SK-N-SH (cell line): ENCODE data around the gene PPP1R12B. TPM values are rescaled to one million over a fixed set of nuclear protein-coding genes. Genes with fewer than 3 reads are reported as not detected.

Source experiments
- CTCF ChIA-PET: fragments of 300-600, 350-600 bp; formaldehyde crosslinking; extraction: SDS; loops from one replicate; lab custom pipeline; 2021; lab: Yijun Ruan, JAX
- POLR2A ChIA-PET: fragments of 350-600 bp; sonication (Branson Sonifier 250); formaldehyde crosslinking; extraction: SDS; loops from one replicate; lab custom pipeline; 2020; ENCODE audit warnings: antibody characterized with exemption, inconsistent platforms; lab: Yijun Ruan, JAX
- DNase-seq: peaks from one replicate; pipeline ENCODE4 v3.0.0; 2012
- H2AFZ ChIP-seq: fragments of 200-600 bp; sonication (generic); 2 replicates; pipeline ENCODE4 v1.8.1; 2016; ENCODE audit warnings: antibody characterized with exemption, mild to moderate bottlenecking, low read depth
- H3F3A ChIP-seq: fragments of 200-600 bp; sonication (generic); replicated peaks from 2 replicates; pipeline ENCODE3; 2016; ENCODE audit warnings: antibody characterized with exemption, mild to moderate bottlenecking; ENCODE audit not compliant: insufficient read depth
- H3K27ac ChIP-seq, 2 experiments: fragments of 200-500 bp in 1 of 2; fragments of 200-600 bp in 1 of 2; sonication (Bioruptor generic) in 1 of 2; sonication (generic), shearing (Covaris generic) in 1 of 2; 2 replicates each; pipeline versions ENCODE4 v1.5.1 to v1.6.1; 2014 to 2016; ENCODE audit warnings: low read depth in 2 of 2, inconsistent platforms in 1 of 2, low read length in 1 of 2, mild to moderate bottlenecking in 1 of 2, mixed read lengths in 1 of 2
- H3K27me3 ChIP-seq: fragments of 200-600 bp; sonication (generic), shearing (Covaris generic); 2 replicates; pipeline ENCODE4 v1.6.1; 2016; ENCODE audit warnings: mixed run types; ENCODE audit not compliant: insufficient read depth
- H3K36me3 ChIP-seq, 2 experiments: fragments of 200-500 bp in 1 of 2; fragments of 200-600 bp in 1 of 2; sonication (Bioruptor generic) in 1 of 2; sonication (generic) in 1 of 2; replicated peaks in 1 of 2; 2 replicates each; pipeline versions ENCODE3 to v1.5.1; 2014 to 2016; ENCODE audit warnings: low read length in 1 of 2, mild to moderate bottlenecking in 1 of 2; ENCODE audit not compliant: insufficient read depth in 2 of 2, control insufficient read depth in 1 of 2
- H3K4me1 ChIP-seq, 2 experiments: fragments of 200-500 bp in 1 of 2; fragments of 200-600 bp in 1 of 2; sonication (Bioruptor generic) in 1 of 2; sonication (generic), shearing (Covaris generic) in 1 of 2; 2 replicates each; pipeline versions ENCODE4 v1.5.1 to v1.6.1; 2014 to 2016; ENCODE audit warnings: low read depth in 1 of 2, low read length in 1 of 2, mixed run types in 1 of 2; ENCODE audit not compliant: insufficient read depth in 2 of 2, control insufficient read depth in 1 of 2
- H3K4me2 ChIP-seq: fragments of 200-600 bp; sonication (generic), shearing (Covaris generic); 2 replicates; pipeline ENCODE4 v1.6.1; 2017; ENCODE audit warnings: mixed run types
- H3K4me3 ChIP-seq, 2 experiments: fragments of 200-500 bp in 1 of 2; fragments of 200-600 bp in 1 of 2; sonication (Bioruptor generic) in 1 of 2; sonication (generic), shearing (Covaris generic) in 1 of 2; 2 replicates each; pipeline versions ENCODE4 v1.5.1 to v1.8.1; 2014 to 2016; ENCODE audit warnings: low read depth in 2 of 2, inconsistent platforms in 1 of 2, low read length in 1 of 2, mild to moderate bottlenecking in 1 of 2, mixed read lengths in 1 of 2, moderate library complexity in 1 of 2
- H3K79me2 ChIP-seq: fragments of 200-600 bp; sonication (generic); 2 replicates; pipeline ENCODE4 v1.8.1; 2017; ENCODE audit warnings: mild to moderate bottlenecking; ENCODE audit not compliant: insufficient read depth
- H3K9ac ChIP-seq: fragments of 200-600 bp; sonication (generic); 2 replicates; pipeline ENCODE4 v1.6.1; 2017; ENCODE audit warnings: mixed run types
- H3K9me2 ChIP-seq: fragments of 200-600 bp; sonication (generic); 2 replicates; pipeline ENCODE4 v1.6.1; 2017; ENCODE audit warnings: mixed run types
- H3K9me3 ChIP-seq: fragments of 200-600 bp; sonication (generic); 2 replicates; pipeline ENCODE4 v1.6.1; 2017; ENCODE audit warnings: mixed run types, mild to moderate bottlenecking, moderate library complexity
- H4K20me1 ChIP-seq: fragments of 200-600 bp; sonication (generic); 2 replicates; pipeline ENCODE4 v1.6.1; 2017; ENCODE audit warnings: mild to moderate bottlenecking, mixed run types; ENCODE audit not compliant: insufficient read depth
- CHD2 ChIP-seq: fragments of 150-350 bp; IDR thresholded peaks from 2 replicates; pipeline ENCODE4 v1.6.1; 2018; ENCODE audit warnings: low read length; ENCODE audit not compliant: partially characterized antibody
- ELF1 ChIP-seq: IDR thresholded peaks from 2 replicates; pipeline ENCODE4 v1.4.0; 2012
- EP300 ChIP-seq, 2 experiments: IDR thresholded peaks; 2 replicates each; pipeline versions ENCODE4 v1.4.0 to v1.6.1; 2012; ENCODE audit warnings: borderline replicate concordance in 1 of 2, low read depth in 1 of 2, low read length in 1 of 2
- FOSL2 ChIP-seq: IDR thresholded peaks from 2 replicates; pipeline ENCODE4 v1.4.0; 2012; ENCODE audit warnings: low read depth, mild to moderate bottlenecking, moderate library complexity, borderline replicate concordance
- FOXJ3 ChIP-seq: sonication (generic); formaldehyde crosslinking; IDR thresholded peaks from 2 replicates; pipeline ENCODE4 v1.5.1; 2020; ENCODE audit warnings: mild to moderate bottlenecking, missing genetic modification reagents
- GABPA ChIP-seq: IDR thresholded peaks from 2 replicates; pipeline ENCODE4 v1.4.0; 2012; ENCODE audit warnings: low read depth, mild to moderate bottlenecking
- GATA2 ChIP-seq: sonication (generic); formaldehyde crosslinking; IDR thresholded peaks from 2 replicates; pipeline ENCODE4 v1.5.0; 2020; ENCODE audit warnings: mild to moderate bottlenecking, missing genetic modification reagents
- JUND ChIP-seq: IDR thresholded peaks from 2 replicates; pipeline ENCODE4 v1.4.0; 2012
- MXI1 ChIP-seq: IDR thresholded peaks from 2 replicates; pipeline ENCODE4 v1.6.1; 2012; ENCODE audit warnings: mild to moderate bottlenecking, low read depth, low read length, improper control_type of control experiment
- NRF1 ChIP-seq: IDR thresholded peaks from 2 replicates; pipeline ENCODE4 v1.6.1; 2012; ENCODE audit warnings: low read depth, mild to moderate bottlenecking, low read length
- RAD21 ChIP-seq: IDR thresholded peaks from 2 replicates; pipeline ENCODE4 v1.6.1; 2012; ENCODE audit warnings: mild to moderate bottlenecking, low read length
- RCOR1 ChIP-seq: fragments of 150-350 bp; IDR thresholded peaks from 2 replicates; pipeline ENCODE4 v1.6.1; 2017; ENCODE audit warnings: antibody characterized with exemption, low read length
- RFX5 ChIP-seq: IDR thresholded peaks from 2 replicates; pipeline ENCODE4 v1.6.1; 2012; ENCODE audit warnings: mild to moderate bottlenecking, improper control_type of control experiment, low read length
- RXRA ChIP-seq: IDR thresholded peaks from 2 replicates; pipeline ENCODE4 v1.4.0; 2012; ENCODE audit warnings: low read depth, mild to moderate bottlenecking, borderline replicate concordance
- SIN3A ChIP-seq: IDR thresholded peaks from 2 replicates; pipeline ENCODE4 v1.6.1; 2012; ENCODE audit warnings: low read depth, mild to moderate bottlenecking, low read length, moderate library complexity, borderline replicate concordance
- TCF12 ChIP-seq: IDR thresholded peaks from 2 replicates; pipeline ENCODE4 v1.4.0; 2012
- YY1 ChIP-seq: IDR thresholded peaks from 2 replicates; pipeline ENCODE4 v1.4.0; 2012; ENCODE audit warnings: low read depth, mild to moderate bottlenecking
- WGBS: methylation state at CpG from one replicate; pipeline ENCODE4 v1.1.6; 2017; ENCODE audit warnings: low lambda C conversion rate; 5-methylcytosine and 5-hydroxymethylcytosine counted together
- polyA plus RNA-seq, 3 experiments: library from polyadenylated mRNA; depleted of rRNA; stranded (reverse); fragments of >200 nt; gene quantifications; 2 replicates each; pipeline ENCODE4 v1.2.3, GENCODE V29; 2012
- TF ChIP-seq, protein P1 (sequence below): IDR thresholded peaks from 2 replicates; pipeline ENCODE4 v1.4.0; 2012; ENCODE audit warnings: low read depth, borderline replicate concordance
- TF ChIP-seq, protein P2 (sequence below): fragments of 150-350 bp; IDR thresholded peaks from 2 replicates; pipeline ENCODE4 v1.6.1; 2017; ENCODE audit warnings: antibody characterized with exemption, low read length, low read depth, borderline replicate concordance
- TF ChIP-seq, protein P3 (sequence below): IDR thresholded peaks from 2 replicates; pipeline ENCODE4 v1.4.0; 2012; ENCODE audit warnings: low read depth, borderline replicate concordance

The PPP1R12B gene
- polyA plus RNA-seq, 1 of the 3 experiments (the other 2 are of a cell fraction), result 2.8 TPM

DNA sequence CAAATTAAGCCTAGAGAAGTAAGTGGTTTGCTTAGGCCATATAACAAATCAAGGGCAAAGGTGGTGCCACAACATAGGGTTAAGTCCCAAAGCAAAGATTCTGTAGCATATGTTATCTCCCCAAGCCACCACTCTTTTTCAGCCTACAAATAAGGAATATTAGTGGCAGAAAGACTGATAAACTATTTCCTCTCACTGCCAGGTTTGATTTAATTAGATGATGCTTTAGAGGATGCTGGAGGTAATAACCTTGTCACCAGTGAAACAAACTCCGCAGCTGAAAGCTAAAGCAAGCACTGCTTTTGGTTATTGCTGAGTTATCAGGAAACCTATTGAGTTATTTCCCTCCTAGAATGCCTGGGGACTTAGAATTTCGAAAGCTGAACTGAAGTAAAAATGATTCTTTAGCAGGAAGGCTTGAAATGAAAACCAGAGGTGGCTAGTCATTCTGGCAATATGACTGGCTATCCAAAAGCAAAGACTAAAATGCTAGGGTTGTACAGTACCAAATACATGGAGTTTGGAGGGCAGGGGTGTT is 216.5 kb downstream of the PPP1R12B start:
- Histone ChIP-seq H3K4me1 (peaks cover 35 to 45% of the 10 kb centered on the region in 2 experiments), H3K27me3 (no peaks in the 10 kb centered on the region), H3K9me3 (no peaks in the 10 kb centered on the region), H3K27ac (peak overlapping the region in 1 of 2 experiments; percentile 86; a peak in 2 of 4 replicates), H3K9me2 (no peaks in the 10 kb centered on the region), H3F3A (peaks cover 10% of the 10 kb centered on the region)
- POLR2A ChIA-PET, result no interaction called here
- CTCF ChIA-PET, result interaction anchor here (0.7 to 2.6 kb wide), 4 partner anchors 9 to 51 kb away, joined by 3 to 14 read pairs (median 8); no protein-coding TSS in a partner anchor
- no peak for TF ChIP-seq RXRA
- TF ChIP-seq GABPA, result no peak
- no peak for TF ChIP-seq MXI1
- peak in 1 of 2 experiments; percentile 67; a peak in 2 of 4 replicates for TF ChIP-seq EP300 (IDR thresholded peaks at IDR 0.05; ENCODE audit: borderline replicate concordance in 1 of 2, low read depth in 1 of 2, low read length in 1 of 2)
- TF ChIP-seq GATA2 (CRISPR knock-in tag), result peak; percentile 53; the same call in 1 of the 2 replicates
- no peak for TF ChIP-seq TCF12
- 0 out of 2 replicates have a peak, but pooled peaks have one; percentile 46 for TF ChIP-seq FOXJ3 (CRISPR knock-in tag)
- TF ChIP-seq ELF1, result no peak
- peak; percentile 74 for TF ChIP-seq RCOR1
- TF ChIP-seq, protein P1, sequence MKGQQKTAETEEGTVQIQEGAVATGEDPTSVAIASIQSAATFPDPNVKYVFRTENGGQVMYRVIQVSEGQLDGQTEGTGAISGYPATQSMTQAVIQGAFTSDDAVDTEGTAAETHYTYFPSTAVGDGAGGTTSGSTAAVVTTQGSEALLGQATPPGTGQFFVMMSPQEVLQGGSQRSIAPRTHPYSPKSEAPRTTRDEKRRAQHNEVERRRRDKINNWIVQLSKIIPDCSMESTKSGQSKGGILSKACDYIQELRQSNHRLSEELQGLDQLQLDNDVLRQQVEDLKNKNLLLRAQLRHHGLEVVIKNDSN, result no peak
- no peak for TF ChIP-seq NRF1
- TF ChIP-seq, protein P2, sequence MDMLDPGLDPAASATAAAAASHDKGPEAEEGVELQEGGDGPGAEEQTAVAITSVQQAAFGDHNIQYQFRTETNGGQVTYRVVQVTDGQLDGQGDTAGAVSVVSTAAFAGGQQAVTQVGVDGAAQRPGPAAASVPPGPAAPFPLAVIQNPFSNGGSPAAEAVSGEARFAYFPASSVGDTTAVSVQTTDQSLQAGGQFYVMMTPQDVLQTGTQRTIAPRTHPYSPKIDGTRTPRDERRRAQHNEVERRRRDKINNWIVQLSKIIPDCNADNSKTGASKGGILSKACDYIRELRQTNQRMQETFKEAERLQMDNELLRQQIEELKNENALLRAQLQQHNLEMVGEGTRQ, result no peak
- no peak for TF ChIP-seq YY1
- no peak for TF ChIP-seq FOSL2
- TF ChIP-seq CHD2, result peak; percentile 23
- TF ChIP-seq RAD21, result no peak; the same call in 1 of the 2 replicates
- TF ChIP-seq JUND, result no peak
- TF ChIP-seq SIN3A, result no peak
- TF ChIP-seq RFX5, result no peak
- TF ChIP-seq, protein P3, sequence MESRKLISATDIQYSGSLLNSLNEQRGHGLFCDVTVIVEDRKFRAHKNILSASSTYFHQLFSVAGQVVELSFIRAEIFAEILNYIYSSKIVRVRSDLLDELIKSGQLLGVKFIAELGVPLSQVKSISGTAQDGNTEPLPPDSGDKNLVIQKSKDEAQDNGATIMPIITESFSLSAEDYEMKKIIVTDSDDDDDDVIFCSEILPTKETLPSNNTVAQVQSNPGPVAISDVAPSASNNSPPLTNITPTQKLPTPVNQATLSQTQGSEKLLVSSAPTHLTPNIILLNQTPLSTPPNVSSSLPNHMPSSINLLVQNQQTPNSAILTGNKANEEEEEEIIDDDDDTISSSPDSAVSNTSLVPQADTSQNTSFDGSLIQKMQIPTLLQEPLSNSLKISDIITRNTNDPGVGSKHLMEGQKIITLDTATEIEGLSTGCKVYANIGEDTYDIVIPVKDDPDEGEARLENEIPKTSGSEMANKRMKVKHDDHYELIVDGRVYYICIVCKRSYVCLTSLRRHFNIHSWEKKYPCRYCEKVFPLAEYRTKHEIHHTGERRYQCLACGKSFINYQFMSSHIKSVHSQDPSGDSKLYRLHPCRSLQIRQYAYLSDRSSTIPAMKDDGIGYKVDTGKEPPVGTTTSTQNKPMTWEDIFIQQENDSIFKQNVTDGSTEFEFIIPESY, result no peak
- TF ChIP-seq, all 33 proteins: peak for 5
- no peak overlapping the region for H3K9ac ChIP-seq
- no peak overlapping the region for H3K4me3 ChIP-seq
- DNase-seq, result peak; percentile 38
- H2AFZ ChIP-seq, result no peak overlapping the region
- H3K4me2 ChIP-seq, result no peak overlapping the region
- no peaks in the 10 kb centered on the region for H4K20me1 ChIP-seq
- 54% methylated on average over 2 of the region's 2 CpGs for WGBS
- H3K79me2 ChIP-seq, result no peaks in the 10 kb centered on the region
- peaks cover 0 to 12% of the 10 kb centered on the region in 2 experiments for H3K36me3 ChIP-seq
